BE2C (cell line): ENCODE measurements around the gene SORCS3.

Experiments
- DNase-seq: peaks from one replicate; pipeline ENCODE4 v3.0.0-alpha.2; 2020
- H3K27me3 ChIP-seq: fragments of 250-450 bp; sonication (Bioruptor Pico); 2 replicates; pipeline ENCODE4 v1.5.1; 2020; ENCODE audit warnings: mild to moderate bottlenecking
- H3K36me3 ChIP-seq: fragments of 250-450 bp; sonication (Bioruptor Pico); 2 replicates; pipeline ENCODE4 v1.5.1; 2020; ENCODE audit warnings: mild to moderate bottlenecking
- H3K4me1 ChIP-seq: fragments of 250-450 bp; sonication (Bioruptor Pico); 2 replicates; pipeline ENCODE4 v1.5.1; 2020
- H3K4me3 ChIP-seq: 2 replicates; pipeline ENCODE4 v1.5.1; 2011; ENCODE audit warnings: low read depth, low read length
- H3K9me3 ChIP-seq: fragments of 250-450 bp; sonication (Bioruptor Pico); 2 replicates; pipeline ENCODE4 v1.5.1; 2020
- CTCF ChIP-seq: IDR thresholded peaks from 2 replicates; pipeline ENCODE4 v1.5.1; 2012; ENCODE audit warnings: mild to moderate bottlenecking, low read depth, low read length

SORCS3 gene

DNA sequence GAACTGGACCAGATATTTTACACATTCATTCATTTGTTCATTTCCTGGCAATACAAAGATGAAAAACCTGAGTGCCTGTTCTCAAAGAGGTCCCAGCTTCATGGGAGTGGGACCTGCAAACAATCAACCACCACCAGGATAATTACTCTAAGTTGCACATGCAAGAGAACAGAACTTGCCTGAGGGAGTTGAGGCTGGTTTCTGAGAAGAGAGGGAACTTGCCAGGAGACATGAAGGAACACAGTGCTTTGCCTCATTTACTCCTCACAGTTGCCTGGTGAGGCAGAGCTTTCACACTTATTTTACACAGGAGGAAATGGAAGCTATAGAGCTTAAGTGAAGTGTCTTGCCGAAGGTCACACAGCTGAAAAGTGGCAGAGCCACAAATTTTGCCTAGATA, 170.1 kb downstream of the SORCS3 start:
- H3K4me1 ChIP-seq, result no peaks in the 10 kb centered on the region
- TF ChIP-seq CTCF, result no peak
- no peaks in the 10 kb centered on the region for H3K27me3 ChIP-seq
- DNase-seq, result no peak
- H3K36me3 ChIP-seq, result no peaks in the 10 kb centered on the region
- H3K4me3 ChIP-seq, result no peak overlapping the region
- no peaks in the 10 kb centered on the region for H3K9me3 ChIP-seq

- Histone ChIP-seq H3K4me1 (no peaks in the 10 kb centered on the region), H3K36me3 (no peaks in the 10 kb centered on the region), H3K4me3 (no peak overlapping the region), H3K9me3 (no peaks in the 10 kb centered on the region), H3K27me3 (no peaks in the 10 kb centered on the region)
- TF ChIP-seq CTCF, result no peak
- no peak for DNase-seq
These were observed 175.4 kb downstream of the SORCS3 start for GRCh38 chr10:104816501-104816900.

- TF ChIP-seq CTCF, result no peak
- DNase-seq, result no peak
- Histone ChIP-seq H3K9me3 (no peaks in the 10 kb centered on the region), H3K27me3 (no peaks in the 10 kb centered on the region), H3K4me1 (no peaks in the 10 kb centered on the region), H3K4me3 (no peak overlapping the region), H3K36me3 (no peaks in the 10 kb centered on the region)
These were observed 178.6 kb downstream of the SORCS3 start for GRCh38 chr10:104819731-104820130.

GRCh38 chr10:104822088-104822487, 181.0 kb downstream of the SORCS3 start:
- TF ChIP-seq CTCF, result no peak
- Histone ChIP-seq H3K4me3 (no peak overlapping the region), H3K4me1 (no peaks in the 10 kb centered on the region), H3K9me3 (no peaks in the 10 kb centered on the region), H3K27me3 (no peaks in the 10 kb centered on the region), H3K36me3 (no peaks in the 10 kb centered on the region)
- no peak for DNase-seq

GRCh38 chr10:104824380-104825006, 183.4 kb downstream of the SORCS3 start:
- TF ChIP-seq CTCF, result no peak
- no peaks in the 10 kb centered on the region for H3K36me3 ChIP-seq
- no peaks in the 10 kb centered on the region for H3K9me3 ChIP-seq
- no peaks in the 10 kb centered on the region for H3K4me1 ChIP-seq
- no peaks in the 10 kb centered on the region for H3K27me3 ChIP-seq
- H3K4me3 ChIP-seq, result no peak overlapping the region
- no peak for DNase-seq

- DNase-seq, result no peak
- no peaks in the 10 kb centered on the region for H3K9me3 ChIP-seq
- H3K4me3 ChIP-seq, result no peak overlapping the region
- no peaks in the 10 kb centered on the region for H3K4me1 ChIP-seq
- TF ChIP-seq CTCF, result no peak
- no peaks in the 10 kb centered on the region for H3K27me3 ChIP-seq
- H3K36me3 ChIP-seq, result no peaks in the 10 kb centered on the region
These were observed 190.2 kb downstream of the SORCS3 start for GRCh38 chr10:104831272-104831671.
